HEK293 (cell line): ENCODE data around the gene CD109.

Source experiments
- RBAK ChIP-seq: fragments of 450-650 bp; formaldehyde crosslinking; IDR thresholded peaks from 2 replicates; pipeline ENCODE4 v1.5.1; 2016; ENCODE audit warnings: missing biosample characterization, missing genetic modification characterization
- SP2 ChIP-seq: fragments of 450-650 bp; formaldehyde crosslinking; IDR thresholded peaks from 2 replicates; pipeline ENCODE4 v1.5.1; 2016; ENCODE audit warnings: missing biosample characterization, missing genetic modification characterization
- TCF7L2 ChIP-seq: IDR thresholded peaks from 2 replicates; pipeline ENCODE4 v1.6.1; 2011; ENCODE audit warnings: low read depth, mild to moderate bottlenecking, inconsistent platforms, low read length, moderate library complexity, borderline replicate concordance
- ZBTB8A ChIP-seq: fragments of 450-650 bp; formaldehyde crosslinking; IDR thresholded peaks from 2 replicates; pipeline ENCODE4 v1.5.1; 2016; ENCODE audit warnings: missing biosample characterization, missing genetic modification characterization
- ZNF23 ChIP-seq: fragments of 450-650 bp; formaldehyde crosslinking; IDR thresholded peaks from 2 replicates; pipeline ENCODE4 v1.5.1; 2016; ENCODE audit warnings: missing biosample characterization, missing genetic modification characterization, borderline replicate concordance
- ZNF391 ChIP-seq: fragments of 450-650 bp; formaldehyde crosslinking; IDR thresholded peaks from 2 replicates; pipeline ENCODE4 v1.5.1; 2016; ENCODE audit warnings: low read depth, missing biosample characterization, missing genetic modification characterization, borderline replicate concordance
- ZNF654 ChIP-seq: fragments of 450-650 bp; formaldehyde crosslinking; IDR thresholded peaks from 2 replicates; pipeline ENCODE4 v1.5.1; 2016; ENCODE audit warnings: low read depth, missing biosample characterization, missing genetic modification characterization
- ZNF776 ChIP-seq: fragments of 450-650 bp; formaldehyde crosslinking; IDR thresholded peaks from 2 replicates; pipeline ENCODE4 v1.5.0; 2017; ENCODE audit warnings: missing biosample characterization, missing genetic modification characterization, borderline replicate concordance
- ZNF792 ChIP-seq: fragments of 450-650 bp; formaldehyde crosslinking; IDR thresholded peaks from 2 replicates; pipeline ENCODE4 v1.5.1; 2016; ENCODE audit warnings: missing biosample characterization, missing genetic modification characterization
- TF ChIP-seq, protein P1 (sequence below): fragments of 450-650 bp; formaldehyde crosslinking; IDR thresholded peaks from 2 replicates; pipeline ENCODE4 v1.5.1; 2016; ENCODE audit warnings: missing biosample characterization, missing genetic modification characterization
- TF ChIP-seq, protein P2 (sequence below): fragments of 450-650 bp; IDR thresholded peaks from 2 replicates; pipeline ENCODE4 v1.5.1; 2018; ENCODE audit warnings: missing biosample characterization, mild to moderate bottlenecking, missing genetic modification characterization
- TF ChIP-seq, protein P3 (sequence below): fragments of 450-650 bp; formaldehyde crosslinking; IDR thresholded peaks from 2 replicates; pipeline ENCODE4 v1.5.1; 2016; ENCODE audit warnings: missing biosample characterization, missing genetic modification characterization

DNA sequence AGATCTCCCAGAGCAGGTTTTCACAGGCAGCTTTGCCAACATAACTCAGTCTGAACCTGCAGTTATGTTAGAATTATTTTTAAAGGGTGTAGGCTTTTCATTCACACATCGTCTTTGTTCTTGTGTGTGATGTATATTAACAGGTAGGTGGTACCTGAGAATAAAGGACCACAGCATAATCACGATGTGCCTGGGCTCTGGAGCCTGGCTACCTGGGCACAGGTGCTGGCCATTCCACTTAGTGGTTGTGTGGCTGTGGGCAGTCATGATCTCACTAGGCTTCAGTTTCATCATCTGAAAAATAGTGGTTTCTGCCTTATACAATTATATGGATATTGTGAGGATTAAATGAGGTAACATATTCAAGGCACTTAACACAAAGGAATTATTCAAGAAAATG, 6.4 kb downstream of the CD109 start:
- TF ChIP-seq ZNF23 (tag by site-specific recombination), result no peak
- TF ChIP-seq, protein P1, sequence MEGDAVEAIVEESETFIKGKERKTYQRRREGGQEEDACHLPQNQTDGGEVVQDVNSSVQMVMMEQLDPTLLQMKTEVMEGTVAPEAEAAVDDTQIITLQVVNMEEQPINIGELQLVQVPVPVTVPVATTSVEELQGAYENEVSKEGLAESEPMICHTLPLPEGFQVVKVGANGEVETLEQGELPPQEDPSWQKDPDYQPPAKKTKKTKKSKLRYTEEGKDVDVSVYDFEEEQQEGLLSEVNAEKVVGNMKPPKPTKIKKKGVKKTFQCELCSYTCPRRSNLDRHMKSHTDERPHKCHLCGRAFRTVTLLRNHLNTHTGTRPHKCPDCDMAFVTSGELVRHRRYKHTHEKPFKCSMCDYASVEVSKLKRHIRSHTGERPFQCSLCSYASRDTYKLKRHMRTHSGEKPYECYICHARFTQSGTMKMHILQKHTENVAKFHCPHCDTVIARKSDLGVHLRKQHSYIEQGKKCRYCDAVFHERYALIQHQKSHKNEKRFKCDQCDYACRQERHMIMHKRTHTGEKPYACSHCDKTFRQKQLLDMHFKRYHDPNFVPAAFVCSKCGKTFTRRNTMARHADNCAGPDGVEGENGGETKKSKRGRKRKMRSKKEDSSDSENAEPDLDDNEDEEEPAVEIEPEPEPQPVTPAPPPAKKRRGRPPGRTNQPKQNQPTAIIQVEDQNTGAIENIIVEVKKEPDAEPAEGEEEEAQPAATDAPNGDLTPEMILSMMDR (tag by site-specific recombination), result no peak
- TF ChIP-seq ZNF792 (tag by site-specific recombination), result no peak
- no peak for TF ChIP-seq ZBTB8A (tag by site-specific recombination)
- no peak for TF ChIP-seq ZNF776
- TF ChIP-seq, protein P2, sequence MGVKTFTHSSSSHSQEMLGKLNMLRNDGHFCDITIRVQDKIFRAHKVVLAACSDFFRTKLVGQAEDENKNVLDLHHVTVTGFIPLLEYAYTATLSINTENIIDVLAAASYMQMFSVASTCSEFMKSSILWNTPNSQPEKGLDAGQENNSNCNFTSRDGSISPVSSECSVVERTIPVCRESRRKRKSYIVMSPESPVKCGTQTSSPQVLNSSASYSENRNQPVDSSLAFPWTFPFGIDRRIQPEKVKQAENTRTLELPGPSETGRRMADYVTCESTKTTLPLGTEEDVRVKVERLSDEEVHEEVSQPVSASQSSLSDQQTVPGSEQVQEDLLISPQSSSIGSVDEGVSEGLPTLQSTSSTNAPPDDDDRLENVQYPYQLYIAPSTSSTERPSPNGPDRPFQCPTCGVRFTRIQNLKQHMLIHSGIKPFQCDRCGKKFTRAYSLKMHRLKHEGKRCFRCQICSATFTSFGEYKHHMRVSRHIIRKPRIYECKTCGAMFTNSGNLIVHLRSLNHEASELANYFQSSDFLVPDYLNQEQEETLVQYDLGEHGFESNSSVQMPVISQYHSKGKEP (tag by site-specific recombination), result no peak
- TF ChIP-seq, protein P3, sequence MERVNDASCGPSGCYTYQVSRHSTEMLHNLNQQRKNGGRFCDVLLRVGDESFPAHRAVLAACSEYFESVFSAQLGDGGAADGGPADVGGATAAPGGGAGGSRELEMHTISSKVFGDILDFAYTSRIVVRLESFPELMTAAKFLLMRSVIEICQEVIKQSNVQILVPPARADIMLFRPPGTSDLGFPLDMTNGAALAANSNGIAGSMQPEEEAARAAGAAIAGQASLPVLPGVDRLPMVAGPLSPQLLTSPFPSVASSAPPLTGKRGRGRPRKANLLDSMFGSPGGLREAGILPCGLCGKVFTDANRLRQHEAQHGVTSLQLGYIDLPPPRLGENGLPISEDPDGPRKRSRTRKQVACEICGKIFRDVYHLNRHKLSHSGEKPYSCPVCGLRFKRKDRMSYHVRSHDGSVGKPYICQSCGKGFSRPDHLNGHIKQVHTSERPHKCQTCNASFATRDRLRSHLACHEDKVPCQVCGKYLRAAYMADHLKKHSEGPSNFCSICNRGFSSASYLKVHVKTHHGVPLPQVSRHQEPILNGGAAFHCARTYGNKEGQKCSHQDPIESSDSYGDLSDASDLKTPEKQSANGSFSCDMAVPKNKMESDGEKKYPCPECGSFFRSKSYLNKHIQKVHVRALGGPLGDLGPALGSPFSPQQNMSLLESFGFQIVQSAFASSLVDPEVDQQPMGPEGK, result no peak
- TF ChIP-seq SP2, result no peak
- TF ChIP-seq ZNF654, result no peak
- no peak for TF ChIP-seq TCF7L2
- TF ChIP-seq RBAK (tag by site-specific recombination), result no peak
- TF ChIP-seq ZNF391 (tag by site-specific recombination), result no peak
